Smooth muscle cell (in vitro differentiated cells): ENCODE results near the gene ACVR1. TPM values are rescaled to one million over a fixed set of nuclear protein-coding genes. Genes with fewer than 3 reads are reported as not detected.

ENCODE experiments used
- DNase-seq: peaks from one replicate; lab custom pipeline; 2025; ENCODE audit not compliant: unreplicated experiment; lab: John Stamatoyannopoulos, UW
- H2AFZ ChIP-seq: fragments of 200-600 bp; sonication (generic); 2 replicates; pipeline ENCODE4 v1.6.0; 2016; ENCODE audit warnings: antibody characterized with exemption, low read depth, mild to moderate bottlenecking
- H3F3A ChIP-seq: fragments of 200-600 bp; sonication (generic); 2 replicates; pipeline ENCODE4 v1.6.0; 2017; ENCODE audit warnings: antibody characterized with exemption, low read depth
- H3K27ac ChIP-seq: fragments of 200-600 bp; sonication (generic); 2 replicates; pipeline ENCODE4 v1.5.1; 2016; ENCODE audit warnings: low read depth, mild to moderate bottlenecking
- H3K27me3 ChIP-seq: fragments of 200-600 bp; sonication (generic); 2 replicates; pipeline ENCODE4 v1.6.1; 2016; ENCODE audit warnings: low read depth, mild to moderate bottlenecking
- H3K36me3 ChIP-seq: fragments of 200-600 bp; sonication (generic); 2 replicates; pipeline ENCODE4 v1.5.1; 2016; ENCODE audit warnings: low read depth
- H3K4me1 ChIP-seq: fragments of 200-600 bp; sonication (generic); 2 replicates; pipeline ENCODE4 v1.5.1; 2016; ENCODE audit warnings: low read depth
- H3K4me2 ChIP-seq: fragments of 200-600 bp; sonication (generic); 2 replicates; pipeline ENCODE4 v1.6.0; 2016; ENCODE audit warnings: mild to moderate bottlenecking
- H3K4me3 ChIP-seq: fragments of 200-600 bp; sonication (generic); 2 replicates; pipeline ENCODE4 v1.5.1; 2016; ENCODE audit warnings: mild to moderate bottlenecking
- H3K79me2 ChIP-seq: fragments of 200-600 bp; sonication (generic); 2 replicates; pipeline ENCODE4 v1.6.0; 2016; ENCODE audit warnings: low read depth, mild to moderate bottlenecking
- H3K9ac ChIP-seq: fragments of 200-600 bp; sonication (generic); 2 replicates; pipeline ENCODE4 v1.6.0; 2016; ENCODE audit warnings: low read depth
- H3K9me3 ChIP-seq: fragments of 200-600 bp; sonication (generic); replicated peaks from 2 replicates; pipeline ENCODE4 v1.5.1; 2016; ENCODE audit warnings: low read depth
- H4K20me1 ChIP-seq: fragments of 200-600 bp; sonication (generic); 2 replicates; pipeline ENCODE4 v1.6.0; 2016; ENCODE audit warnings: low read depth
- CTCF ChIP-seq: fragments of 200-600 bp; sonication (generic); IDR thresholded peaks from 2 replicates; pipeline ENCODE4 v1.5.1; 2017; ENCODE audit warnings: borderline replicate concordance, mild to moderate bottlenecking, antibody characterized with exemption; ENCODE audit not compliant: insufficient read depth, poor library complexity, severe bottlenecking
- WGBS: methylation state at CpG from one replicate; pipeline ENCODE4 v1.1.7; 2016; ENCODE audit warnings: low lambda C conversion rate; 5-methylcytosine and 5-hydroxymethylcytosine counted together
- polyA plus RNA-seq: library from polyadenylated mRNA; unstranded; fragments of >200 nt; fragmentation: Nextera tagmentation; extraction: Ambion mirVana; gene quantifications from 2 replicates; pipeline ENCODE4 v1.2.1, GENCODE V29; 2016
- total RNA-seq: library from RNA; depleted of rRNA; stranded (reverse); fragments of >200 nt; gene quantifications from 2 replicates; pipeline ENCODE4 v1.2.3, GENCODE V29; 2014

The ACVR1 gene
- total and polyA plus RNA-seq, 2 experiments from 2014 or later, result 27.2 to 32.7 TPM

GRCh38 chr2:157785200-157785599 is 90.9 kb downstream of the ACVR1 start:
- Histone ChIP-seq H3F3A (no peaks in the 10 kb centered on the region), H3K9ac (no peak overlapping the region), H3K4me2 (peak overlapping the region; percentile 47), H4K20me1 (peaks cover 30% of the 10 kb centered on the region), H3K4me3 (no peak overlapping the region), H2AFZ (no peak overlapping the region), H3K79me2 (peaks cover 4% of the 10 kb centered on the region), H3K36me3 (no peaks in the 10 kb centered on the region), H3K9me3 (no peaks in the 10 kb centered on the region), H3K27ac (peak overlapping the region; percentile 55), H3K4me1 (peaks cover 47% of the 10 kb centered on the region), H3K27me3 (no peaks in the 10 kb centered on the region)
- 46% methylated on average over 3 of the region's 3 CpGs for WGBS
- no peak for TF ChIP-seq CTCF
- no peak for DNase-seq

- Histone ChIP-seq H3K27ac (peak overlapping the region; percentile 55), H3K4me1 (peaks cover 43% of the 10 kb centered on the region), H4K20me1 (peaks cover 31% of the 10 kb centered on the region), H2AFZ (no peak overlapping the region), H3K4me3 (no peak overlapping the region), H3K9me3 (no peaks in the 10 kb centered on the region), H3F3A (no peaks in the 10 kb centered on the region), H3K36me3 (no peaks in the 10 kb centered on the region), H3K4me2 (peak overlapping the region; percentile 47), H3K79me2 (peaks cover 4% of the 10 kb centered on the region), H3K27me3 (no peaks in the 10 kb centered on the region), H3K9ac (no peak overlapping the region)
- no peak for TF ChIP-seq CTCF
- 87% methylated on average over 5 of the region's 5 CpGs for WGBS
- no peak for DNase-seq
Observed at GRCh38 chr2:157784823-157785175, 91.3 kb downstream of the ACVR1 start.

- H3K27ac ChIP-seq, result peak overlapping the region; percentile 55
- peaks cover 38% of the 10 kb centered on the region for H3K4me1 ChIP-seq
- H4K20me1 ChIP-seq, result peaks cover 30% of the 10 kb centered on the region
- no peaks in the 10 kb centered on the region for H3F3A ChIP-seq
- no peak overlapping the region for H3K4me3 ChIP-seq
- no peaks in the 10 kb centered on the region for H3K27me3 ChIP-seq
- no peak for TF ChIP-seq CTCF
- 36% methylated on average over 11 of the region's 11 CpGs for WGBS
- H3K36me3 ChIP-seq, result no peaks in the 10 kb centered on the region
- H3K9ac ChIP-seq, result no peak overlapping the region
- peak overlapping the region; percentile 47 for H3K4me2 ChIP-seq
- peaks cover 4% of the 10 kb centered on the region for H3K79me2 ChIP-seq
- H3K9me3 ChIP-seq, result no peaks in the 10 kb centered on the region
- no peak overlapping the region for H2AFZ ChIP-seq
- no peak for DNase-seq
Observed at GRCh38 chr2:157784169-157784822, 91.8 kb downstream of the ACVR1 start.

GRCh38 chr2:157783245-157783644 is 92.9 kb downstream of the ACVR1 start:
- WGBS, result 53% methylated on average over 2 of the region's 2 CpGs
- Histone ChIP-seq H3K27ac (no peak overlapping the region), H3K36me3 (no peaks in the 10 kb centered on the region), H4K20me1 (peaks cover 24% of the 10 kb centered on the region), H3K9ac (no peak overlapping the region), H2AFZ (no peak overlapping the region), H3K4me2 (peak overlapping the region; percentile 47), H3K27me3 (no peaks in the 10 kb centered on the region), H3K4me1 (peaks cover 32% of the 10 kb centered on the region), H3K9me3 (no peaks in the 10 kb centered on the region), H3F3A (no peaks in the 10 kb centered on the region), H3K79me2 (peaks cover 4% of the 10 kb centered on the region), H3K4me3 (no peak overlapping the region)
- TF ChIP-seq CTCF, result no peak
- no peak for DNase-seq
